ENCODE data around the gene FXYD6. TPM values are rescaled to one million over a fixed set of nuclear protein-coding genes. Genes with fewer than 3 reads are reported as not detected.

Gene FXYD6
- total and polyA plus RNA-seq, 9 of the 15 experiments (the other 6 are each of a cell fraction or from before 2014, with no cell fraction given), result 0.07 to 0.35 TPM; not detected in 7

DNA sequence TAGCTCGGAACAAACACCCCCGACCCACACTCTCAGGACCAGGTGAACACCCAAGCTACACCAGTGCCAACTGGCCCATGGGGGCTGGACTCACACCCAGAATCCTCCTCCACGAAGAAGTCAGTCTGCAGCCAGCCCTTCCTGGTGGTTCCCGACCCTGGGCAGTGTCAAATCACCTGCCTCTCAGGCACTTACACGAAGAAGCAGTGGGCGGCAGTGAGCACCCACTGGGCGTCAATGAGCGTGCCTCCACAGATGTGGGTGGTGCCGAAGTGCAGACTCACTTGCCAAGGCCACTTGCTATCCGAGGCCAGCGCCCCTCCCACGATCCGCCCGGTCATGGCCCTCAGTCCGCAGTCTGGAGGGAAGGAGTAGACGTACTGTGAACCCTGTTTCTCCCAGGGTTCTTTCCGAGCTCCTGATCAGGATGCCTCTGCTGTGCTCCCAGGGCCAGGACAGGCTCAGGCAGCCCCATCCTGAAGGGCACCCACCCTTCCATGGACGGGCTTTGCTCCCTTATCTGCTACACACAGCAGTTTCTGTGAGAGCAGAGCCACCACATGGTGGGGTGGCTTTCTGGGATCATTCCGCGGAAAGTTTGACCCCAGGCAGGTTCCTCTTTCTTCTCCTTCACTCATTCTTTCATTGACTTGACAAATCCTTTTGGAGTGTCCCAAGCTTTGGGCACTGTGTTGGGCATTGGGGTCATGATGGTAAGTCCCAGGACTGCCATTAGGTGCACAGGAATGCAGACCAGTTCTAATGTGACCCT lies 33.3 kb upstream of the FXYD6 start (continued):
- TF ChIP-seq NR2C2 (CRISPR knock-in tag; IDR thresholded peaks at IDR 0.05), result peak; percentile 72; the same call in 1 of the 2 replicates
- TF ChIP-seq NR2C2 (tag; IDR thresholded peaks at IDR 0.05), result 0 out of 2 replicates have a peak, but pooled peaks have one; percentile 42
- TF ChIP-seq ESRRB (CRISPR knock-in tag; IDR thresholded peaks at IDR 0.05; ENCODE audit: borderline replicate concordance), result no peak
- peak; percentile 85 for TF ChIP-seq EGR1 (conservative IDR thresholded peaks at IDR 0.05)
- no peak for TF ChIP-seq MAFG (tag; conservative IDR thresholded peaks at IDR 0.05)
- peak; percentile 60; the same call in 1 of the 2 replicates for TF ChIP-seq SPI1 (IDR thresholded peaks at IDR 0.05; ENCODE audit: borderline replicate concordance, low read depth, low read length)
- no peak for TF ChIP-seq EHMT2 (IDR thresholded peaks at IDR 0.05)
- TF ChIP-seq, protein P1, sequence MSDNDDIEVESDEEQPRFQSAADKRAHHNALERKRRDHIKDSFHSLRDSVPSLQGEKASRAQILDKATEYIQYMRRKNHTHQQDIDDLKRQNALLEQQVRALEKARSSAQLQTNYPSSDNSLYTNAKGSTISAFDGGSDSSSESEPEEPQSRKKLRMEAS (CRISPR knock-in tag; IDR thresholded peaks at IDR 0.05), result peak; percentile 61; the same call in 1 of the 2 replicates
- TF ChIP-seq ZBTB7A (IDR thresholded peaks at IDR 0.05; ENCODE audit: borderline replicate concordance, control insufficient read depth, low read depth, low read length), result peak; percentile 46; the same call in 1 of the 2 replicates
- no peak for TF ChIP-seq NCOA2 (IDR thresholded peaks at IDR 0.05; ENCODE audit: partially characterized antibody in 2 of 2)
- TF ChIP-seq, protein P2, sequence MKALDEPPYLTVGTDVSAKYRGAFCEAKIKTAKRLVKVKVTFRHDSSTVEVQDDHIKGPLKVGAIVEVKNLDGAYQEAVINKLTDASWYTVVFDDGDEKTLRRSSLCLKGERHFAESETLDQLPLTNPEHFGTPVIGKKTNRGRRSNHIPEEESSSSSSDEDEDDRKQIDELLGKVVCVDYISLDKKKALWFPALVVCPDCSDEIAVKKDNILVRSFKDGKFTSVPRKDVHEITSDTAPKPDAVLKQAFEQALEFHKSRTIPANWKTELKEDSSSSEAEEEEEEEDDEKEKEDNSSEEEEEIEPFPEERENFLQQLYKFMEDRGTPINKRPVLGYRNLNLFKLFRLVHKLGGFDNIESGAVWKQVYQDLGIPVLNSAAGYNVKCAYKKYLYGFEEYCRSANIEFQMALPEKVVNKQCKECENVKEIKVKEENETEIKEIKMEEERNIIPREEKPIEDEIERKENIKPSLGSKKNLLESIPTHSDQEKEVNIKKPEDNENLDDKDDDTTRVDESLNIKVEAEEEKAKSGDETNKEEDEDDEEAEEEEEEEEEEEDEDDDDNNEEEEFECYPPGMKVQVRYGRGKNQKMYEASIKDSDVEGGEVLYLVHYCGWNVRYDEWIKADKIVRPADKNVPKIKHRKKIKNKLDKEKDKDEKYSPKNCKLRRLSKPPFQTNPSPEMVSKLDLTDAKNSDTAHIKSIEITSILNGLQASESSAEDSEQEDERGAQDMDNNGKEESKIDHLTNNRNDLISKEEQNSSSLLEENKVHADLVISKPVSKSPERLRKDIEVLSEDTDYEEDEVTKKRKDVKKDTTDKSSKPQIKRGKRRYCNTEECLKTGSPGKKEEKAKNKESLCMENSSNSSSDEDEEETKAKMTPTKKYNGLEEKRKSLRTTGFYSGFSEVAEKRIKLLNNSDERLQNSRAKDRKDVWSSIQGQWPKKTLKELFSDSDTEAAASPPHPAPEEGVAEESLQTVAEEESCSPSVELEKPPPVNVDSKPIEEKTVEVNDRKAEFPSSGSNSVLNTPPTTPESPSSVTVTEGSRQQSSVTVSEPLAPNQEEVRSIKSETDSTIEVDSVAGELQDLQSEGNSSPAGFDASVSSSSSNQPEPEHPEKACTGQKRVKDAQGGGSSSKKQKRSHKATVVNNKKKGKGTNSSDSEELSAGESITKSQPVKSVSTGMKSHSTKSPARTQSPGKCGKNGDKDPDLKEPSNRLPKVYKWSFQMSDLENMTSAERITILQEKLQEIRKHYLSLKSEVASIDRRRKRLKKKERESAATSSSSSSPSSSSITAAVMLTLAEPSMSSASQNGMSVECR (CRISPR knock-in tag; IDR thresholded peaks at IDR 0.05), result no peak
- no peak for TF ChIP-seq CHD1 (IDR thresholded peaks at IDR 0.05; ENCODE audit: low read length)
- TF ChIP-seq GATAD2A (IDR thresholded peaks at IDR 0.05), result 0 out of 2 replicates have a peak, but pooled peaks have one; percentile 27
- TF ChIP-seq, protein P3, sequence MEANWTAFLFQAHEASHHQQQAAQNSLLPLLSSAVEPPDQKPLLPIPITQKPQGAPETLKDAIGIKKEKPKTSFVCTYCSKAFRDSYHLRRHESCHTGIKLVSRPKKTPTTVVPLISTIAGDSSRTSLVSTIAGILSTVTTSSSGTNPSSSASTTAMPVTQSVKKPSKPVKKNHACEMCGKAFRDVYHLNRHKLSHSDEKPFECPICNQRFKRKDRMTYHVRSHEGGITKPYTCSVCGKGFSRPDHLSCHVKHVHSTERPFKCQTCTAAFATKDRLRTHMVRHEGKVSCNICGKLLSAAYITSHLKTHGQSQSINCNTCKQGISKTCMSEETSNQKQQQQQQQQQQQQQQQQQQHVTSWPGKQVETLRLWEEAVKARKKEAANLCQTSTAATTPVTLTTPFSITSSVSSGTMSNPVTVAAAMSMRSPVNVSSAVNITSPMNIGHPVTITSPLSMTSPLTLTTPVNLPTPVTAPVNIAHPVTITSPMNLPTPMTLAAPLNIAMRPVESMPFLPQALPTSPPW (CRISPR knock-in tag; IDR thresholded peaks at IDR 0.05), result peak; percentile 62
- no peak; the same call in 1 of the 2 replicates for TF ChIP-seq PHF8 (IDR thresholded peaks at IDR 0.05; ENCODE audit: borderline replicate concordance, low read length)
- TF ChIP-seq CCAR2 (IDR thresholded peaks at IDR 0.05; ENCODE audit: low read depth, low read length), result no peak
- no peak for TF ChIP-seq ZNF445 (CRISPR knock-in tag; IDR thresholded peaks at IDR 0.05; ENCODE audit: low read depth)
- TF ChIP-seq, protein P4, sequence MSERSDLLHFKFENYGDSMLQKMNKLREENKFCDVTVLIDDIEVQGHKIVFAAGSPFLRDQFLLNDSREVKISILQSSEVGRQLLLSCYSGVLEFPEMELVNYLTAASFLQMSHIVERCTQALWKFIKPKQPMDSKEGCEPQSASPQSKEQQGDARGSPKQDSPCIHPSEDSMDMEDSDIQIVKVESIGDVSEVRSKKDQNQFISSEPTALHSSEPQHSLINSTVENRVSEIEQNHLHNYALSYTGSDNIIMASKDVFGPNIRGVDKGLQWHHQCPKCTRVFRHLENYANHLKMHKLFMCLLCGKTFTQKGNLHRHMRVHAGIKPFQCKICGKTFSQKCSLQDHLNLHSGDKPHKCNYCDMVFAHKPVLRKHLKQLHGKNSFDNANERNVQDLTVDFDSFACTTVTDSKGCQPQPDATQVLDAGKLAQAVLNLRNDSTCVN (CRISPR knock-in tag; IDR thresholded peaks at IDR 0.05), result no peak

All from K562 (cell line).